Kidney epithelial cell (primary cell): ENCODE measurements around the gene SNCB. TPM values are rescaled to one million over a fixed set of nuclear protein-coding genes. Genes with fewer than 3 reads are reported as not detected.

Experiments used
- DNase-seq: peaks from one replicate; pipeline ENCODE4 v3.0.0-alpha.2; 2010; ENCODE audit warnings: low read depth
- H3K27me3 ChIP-seq: 2 replicates; pipeline ENCODE4 v1.6.0; 2011; ENCODE audit warnings: low read length; ENCODE audit not compliant: control insufficient read depth, insufficient read depth
- H3K36me3 ChIP-seq: 2 replicates; pipeline ENCODE4 v1.5.1; 2011; ENCODE audit warnings: low read length; ENCODE audit not compliant: control insufficient read depth, insufficient read depth
- H3K4me3 ChIP-seq: 2 replicates; pipeline ENCODE4 v1.5.1; 2011; ENCODE audit warnings: low read depth, mild to moderate bottlenecking, control low read depth, low read length
- total RNA-seq: library from RNA; depleted of rRNA; stranded (reverse); fragments of >200 nt; gene quantifications from 2 replicates; pipeline ENCODE4 v1.2.3, GENCODE V29; 2015
- TF ChIP-seq, protein P1 (sequence below): IDR thresholded peaks from 2 replicates; pipeline ENCODE4 v1.5.1; 2011; ENCODE audit warnings: mild to moderate bottlenecking, moderate library complexity, low read length, control low read depth, inconsistent platforms; ENCODE audit not compliant: insufficient read depth, poor library complexity, severe bottlenecking

Gene SNCB
- total RNA-seq, 1 donor from 2014 or later = not detected

DNA sequence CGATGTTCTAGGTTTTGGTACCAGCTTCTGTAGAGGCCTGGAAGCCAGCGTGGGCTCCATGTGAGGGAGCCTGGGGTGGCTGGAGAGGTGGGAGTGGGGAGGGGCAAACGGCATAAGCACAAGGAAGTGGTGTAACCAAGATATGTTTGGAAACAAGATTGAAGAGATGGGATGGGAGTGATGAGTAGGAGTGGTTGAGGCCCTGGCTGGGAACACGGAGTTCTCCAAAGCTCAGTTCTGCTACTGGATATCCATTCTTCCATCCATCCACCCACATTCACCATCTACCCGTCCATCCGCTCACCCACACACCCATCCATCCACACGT is 29.1 kb upstream of the SNCB start:
- DNase-seq = no peak
- TF ChIP-seq, protein P1, sequence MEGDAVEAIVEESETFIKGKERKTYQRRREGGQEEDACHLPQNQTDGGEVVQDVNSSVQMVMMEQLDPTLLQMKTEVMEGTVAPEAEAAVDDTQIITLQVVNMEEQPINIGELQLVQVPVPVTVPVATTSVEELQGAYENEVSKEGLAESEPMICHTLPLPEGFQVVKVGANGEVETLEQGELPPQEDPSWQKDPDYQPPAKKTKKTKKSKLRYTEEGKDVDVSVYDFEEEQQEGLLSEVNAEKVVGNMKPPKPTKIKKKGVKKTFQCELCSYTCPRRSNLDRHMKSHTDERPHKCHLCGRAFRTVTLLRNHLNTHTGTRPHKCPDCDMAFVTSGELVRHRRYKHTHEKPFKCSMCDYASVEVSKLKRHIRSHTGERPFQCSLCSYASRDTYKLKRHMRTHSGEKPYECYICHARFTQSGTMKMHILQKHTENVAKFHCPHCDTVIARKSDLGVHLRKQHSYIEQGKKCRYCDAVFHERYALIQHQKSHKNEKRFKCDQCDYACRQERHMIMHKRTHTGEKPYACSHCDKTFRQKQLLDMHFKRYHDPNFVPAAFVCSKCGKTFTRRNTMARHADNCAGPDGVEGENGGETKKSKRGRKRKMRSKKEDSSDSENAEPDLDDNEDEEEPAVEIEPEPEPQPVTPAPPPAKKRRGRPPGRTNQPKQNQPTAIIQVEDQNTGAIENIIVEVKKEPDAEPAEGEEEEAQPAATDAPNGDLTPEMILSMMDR = no peak
- no peak overlapping the region for H3K4me3 ChIP-seq
- H3K36me3 ChIP-seq = no peaks in the 10 kb centered on the region
- H3K27me3 ChIP-seq = peaks cover 20% of the 10 kb centered on the region

DNA sequence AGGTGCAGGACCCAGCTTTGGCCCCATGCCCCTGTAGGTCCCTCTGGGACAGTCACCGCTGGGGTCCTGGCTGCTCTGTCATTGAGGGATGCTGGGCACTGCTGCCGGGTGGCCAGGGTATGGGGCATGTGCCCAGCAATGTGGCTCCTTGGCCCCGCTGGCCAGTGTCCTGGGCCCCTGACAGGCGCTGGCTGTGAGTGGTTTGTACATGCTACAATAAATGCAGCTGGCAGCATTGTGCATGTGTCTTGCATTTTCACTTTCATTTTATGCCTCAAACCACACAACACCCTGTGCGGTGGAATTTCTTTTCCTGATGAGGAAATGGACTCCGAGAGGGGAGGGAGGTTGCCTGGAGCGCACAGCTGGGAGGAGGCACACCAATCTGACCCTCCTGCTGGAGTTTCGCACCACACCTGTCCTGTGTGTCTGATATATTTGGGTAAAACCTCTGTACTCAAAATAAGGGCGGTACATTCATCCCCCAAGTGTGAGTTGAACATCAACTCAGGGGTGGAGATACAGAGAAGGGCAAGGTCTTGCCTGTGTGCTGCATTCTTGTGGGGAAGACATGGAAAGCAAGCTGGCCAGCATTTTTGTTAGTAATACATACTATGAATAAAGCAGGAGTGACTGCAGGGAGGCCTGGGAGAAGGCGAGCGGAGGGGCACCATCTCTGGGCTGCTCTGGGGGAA is 28.6 kb upstream of the SNCB start:
- Histone ChIP-seq H3K4me3 (no peak overlapping the region), H3K27me3 (peaks cover 16% of the 10 kb centered on the region), H3K36me3 (no peaks in the 10 kb centered on the region)
- TF ChIP-seq, protein P1 = no peak
- no peak for DNase-seq

DNA sequence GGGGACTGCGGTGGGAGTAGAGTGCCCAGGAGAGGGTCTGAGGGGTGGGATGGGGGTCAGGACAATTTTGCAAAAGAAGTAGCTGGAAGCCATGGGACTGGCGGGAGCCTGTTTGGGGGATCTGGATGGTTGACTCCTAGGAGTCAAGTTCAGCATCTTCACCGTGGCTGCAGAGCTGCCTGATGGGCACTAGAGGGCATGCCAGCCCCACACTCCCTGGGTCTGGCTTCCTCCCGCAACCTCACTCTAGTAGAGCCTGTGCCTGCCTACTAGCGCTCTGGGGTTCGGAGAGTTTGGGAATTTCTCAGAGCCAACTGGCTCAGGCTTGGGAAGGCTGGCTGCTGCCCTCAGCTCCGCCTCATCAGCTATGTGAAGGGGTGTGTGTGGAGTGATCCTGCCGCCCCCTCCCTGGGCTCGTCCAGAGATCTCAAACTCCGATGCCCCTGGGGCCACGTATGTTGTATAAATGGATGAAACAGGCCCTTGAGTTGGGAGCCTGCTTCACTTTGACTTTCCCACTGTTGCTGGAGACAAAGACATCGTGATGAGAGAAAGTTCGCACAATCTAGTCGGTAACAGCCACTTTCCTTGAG is 27.8 kb upstream of the SNCB start:
- DNase-seq = no peak
- Histone ChIP-seq H3K36me3 (no peaks in the 10 kb centered on the region), H3K27me3 (peaks cover 11% of the 10 kb centered on the region), H3K4me3 (no peak overlapping the region)
- TF ChIP-seq, protein P1 = peak; percentile 93

DNA sequence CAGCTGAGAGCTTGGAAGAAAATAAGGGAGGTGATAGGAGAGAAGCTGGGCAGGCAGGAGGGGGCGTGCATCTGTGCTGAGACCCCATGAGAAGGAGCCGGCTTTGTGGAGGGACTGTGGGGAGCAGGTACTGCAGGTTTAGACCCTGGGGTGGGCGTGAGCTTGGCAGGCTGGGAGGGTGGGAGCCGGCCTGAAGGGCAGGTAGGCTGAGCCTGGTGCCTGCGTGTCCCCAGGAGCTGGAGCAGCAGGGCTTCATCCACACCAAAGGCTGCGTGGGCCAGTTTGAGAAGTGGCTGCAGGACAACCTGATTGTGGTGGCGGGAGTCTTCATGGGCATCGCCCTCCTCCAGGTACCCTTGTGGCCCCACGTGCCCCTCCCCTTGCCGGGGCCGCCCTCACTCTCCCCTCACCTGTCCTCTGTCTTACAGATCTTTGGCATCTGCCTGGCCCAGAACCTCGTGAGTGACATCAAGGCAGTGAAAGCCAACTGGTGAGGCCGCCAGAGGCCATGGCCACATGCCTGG is 26.2 kb upstream of the SNCB start:
- Histone ChIP-seq H3K4me3 (no peak overlapping the region), H3K27me3 (peaks cover 2% of the 10 kb centered on the region), H3K36me3 (no peaks in the 10 kb centered on the region)
- DNase-seq = no peak
- TF ChIP-seq, protein P1 = no peak

DNA sequence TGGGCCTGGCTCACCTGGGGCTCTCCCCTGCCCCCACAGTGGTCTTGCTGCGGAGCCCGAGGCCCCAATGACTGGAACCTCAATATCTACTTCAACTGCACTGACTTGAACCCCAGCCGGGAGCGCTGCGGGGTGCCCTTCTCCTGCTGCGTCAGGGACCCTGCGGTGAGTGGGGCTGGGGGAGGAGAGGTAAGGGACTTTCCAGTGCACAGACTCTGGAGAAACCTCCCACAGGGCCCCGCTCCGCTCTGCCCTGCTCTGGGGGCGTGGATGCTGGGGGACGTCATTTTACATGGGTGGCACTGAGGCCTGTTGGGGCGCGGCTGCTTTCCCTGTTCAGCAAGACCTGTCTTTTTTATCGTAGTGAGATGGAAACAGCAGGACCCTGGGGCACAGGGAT is 24.5 kb upstream of the SNCB start:
- Histone ChIP-seq H3K36me3 (no peaks in the 10 kb centered on the region), H3K27me3 (no peaks in the 10 kb centered on the region), H3K4me3 (no peak overlapping the region)
- TF ChIP-seq, protein P1 = no peak
- no peak for DNase-seq
